Anterior cingulate cortex (tissue), 58 donors: ENCODE results near the gene ZFP36L1.
A peak's percentile ranks its signal among the peaks of the same experiment; 100 is the strongest.

ENCODE experiments used
- DNase-seq, 58 donors: peaks; one replicate each; lab custom pipeline; 2025; lab: John Stamatoyannopoulos, UW

ZFP36L1 gene

GRCh38 chr14:68797121-68797670, 4.3 kb upstream of the ZFP36L1 start:
- no peak for DNase-seq

- no peak for DNase-seq
Measured at GRCh38 chr14:68796418-68797101, 3.7 kb upstream of the ZFP36L1 start.

- peak in 46 of 58 donors; percentile 22 to 77 (median 62) for DNase-seq
Measured at GRCh38 chr14:68795597-68796417, 2.9 kb upstream of the ZFP36L1 start.

GRCh38 chr14:68794851-68795596, 2.2 kb upstream of the ZFP36L1 start:
- DNase-seq: peak in 11 of 58 donors; percentile 42 to 69 (median 61)

- peak in 40 of 58 donors; percentile 22 to 76 (median 42) for DNase-seq
Measured at GRCh38 chr14:68794130-68794850, 1.4 kb upstream of the ZFP36L1 start.

- no peak for DNase-seq
Measured at GRCh38 chr14:68793734-68794129, 865 bp upstream of the ZFP36L1 start.

- no peak for DNase-seq
Measured at GRCh38 chr14:68792678-68792978, 239 bp downstream of the ZFP36L1 start.

GRCh38 chr14:68791902-68792677, 777 bp downstream of the ZFP36L1 start:
- DNase-seq: peak in 2 of 58 donors; percentile 34 to 41

- DNase-seq: peak in 3 of 58 donors; percentile 8 to 29 (median 21)
Measured at GRCh38 chr14:68791078-68791901, 1.6 kb downstream of the ZFP36L1 start.

GRCh38 chr14:68790644-68791077, 2.2 kb downstream of the ZFP36L1 start:
- DNase-seq: peak in 1 of 58 donors; percentile 41

GRCh38 chr14:68789821-68790643, 2.8 kb downstream of the ZFP36L1 start:
- DNase-seq: peak in 19 of 58 donors; percentile 31 to 80 (median 61)

GRCh38 chr14:68788996-68789820, 3.7 kb downstream of the ZFP36L1 start:
- DNase-seq: peak in 55 of 58 donors; percentile 21 to 87 (median 61)

- DNase-seq: no peak
Measured at GRCh38 chr14:68788275-68788995, 4.4 kb downstream of the ZFP36L1 start.

- peak in 5 of 58 donors; percentile 29 to 56 (median 37) for DNase-seq
Measured at GRCh38 chr14:68787092-68787992, 5.5 kb downstream of the ZFP36L1 start.
